A549 (cell line): Measurements from ENCODE around the gene ABCF3. TPM values are rescaled to one million over a fixed set of nuclear protein-coding genes. Genes with fewer than 3 reads are reported as not detected.

Experiments used
- ATAC-seq, 2 experiments: fragments of 200-7000 bp in 1 of 2; fragments of >200 bp in 1 of 2; cut with Nextera tagmentation in 1 of 2; cut with Tn5 transposase in 1 of 2; 3 replicates each; pipeline versions ENCODE4 v1.8.0 to v1.9.1; 2018 to 2020; ENCODE audit warnings: mild to moderate bottlenecking in 1 of 2, moderate library complexity in 1 of 2
- CTCF ChIA-PET: fragments of 300-600 bp; sonication (Branson Sonifier 250); formaldehyde crosslinking; extraction: SDS; loops from one replicate; lab custom pipeline; 2021; ENCODE audit warnings: antibody characterized with exemption, inconsistent platforms; lab: Yijun Ruan, JAX
- POLR2A ChIA-PET: fragments of 350-600 bp; formaldehyde crosslinking; extraction: SDS; loops from one replicate; lab custom pipeline; 2021; ENCODE audit warnings: antibody characterized with exemption, inconsistent platforms; lab: Yijun Ruan, JAX
- DNase-seq, 2 experiments: peaks; one replicate each; pipeline versions ENCODE4 v3.0.0 to v3.0.0-alpha.2; 2011 to 2016; ENCODE audit warnings: low read depth in 1 of 2, low spot score in 1 of 2
- FAIRE-seq: peaks from 2 replicates; lab custom pipeline; 2011; peaks lifted over from hg19 to GRCh38; lab: Jason Lieb, UNC
- H3K27ac ChIP-seq, 2 experiments: fragments of >200 bp; sonication (Bioruptor Twin); formaldehyde crosslinking; 3 replicates each; pipeline ENCODE4 v1.5.1; 2016 to 2017
- H3K4me1 ChIP-seq: fragments of >200 bp; sonication (Bioruptor Twin); formaldehyde crosslinking; 3 replicates; pipeline ENCODE4 v1.6.1; 2016
- H3K4me2 ChIP-seq: fragments of >200 bp; sonication (Bioruptor Twin); formaldehyde crosslinking; 3 replicates; pipeline ENCODE4 v1.6.1; 2016
- H3K4me3 ChIP-seq: fragments of >200 bp; sonication (Bioruptor Twin); formaldehyde crosslinking; 3 replicates; pipeline ENCODE4 v1.5.1; 2016
- H3K9me3 ChIP-seq: fragments of >200 bp; sonication (Bioruptor Twin); formaldehyde crosslinking; 3 replicates; pipeline ENCODE4 v1.6.1; 2016
- BHLHE40 ChIP-seq: IDR thresholded peaks from 2 replicates; pipeline ENCODE4 v1.6.1; 2012; ENCODE audit warnings: low read depth, low read length, inconsistent platforms
- CBX8 ChIP-seq: fragments of 200-600 bp; sonication (generic); IDR thresholded peaks from 2 replicates; pipeline ENCODE4 v1.6.1; 2016
- EHF ChIP-seq: fragments of 250-450 bp; sonication (Bioruptor Pico); IDR thresholded peaks from 2 replicates; pipeline ENCODE4 v1.5.0; 2020; ENCODE audit warnings: mild to moderate bottlenecking
- EP300 ChIP-seq, 2 experiments: fragments of >200 bp; sonication (Bioruptor Twin); formaldehyde crosslinking; IDR thresholded peaks; 2 replicates in 1 of 2; 3 replicates in 1 of 2; pipeline ENCODE4 v1.6.1; 2016 to 2017
- FOSB ChIP-seq: fragments of 250-450 bp; sonication (Bioruptor Pico); IDR thresholded peaks from 2 replicates; pipeline ENCODE4 v1.5.0; 2020; ENCODE audit warnings: mild to moderate bottlenecking, moderate library complexity
- FOSL2 ChIP-seq, 2 experiments: fragments of 450-650 bp in 1 of 2; fragments of >200 bp in 1 of 2; sonication (Bioruptor Twin) in 1 of 2; formaldehyde crosslinking; IDR thresholded peaks; 2 replicates each; pipeline versions ENCODE4 v1.5.0 to v1.6.1; 2016 to 2020; ENCODE audit warnings: mild to moderate bottlenecking in 1 of 2, moderate library complexity in 1 of 2
- FOXS1 ChIP-seq: fragments of 250-450 bp; sonication (Bioruptor Pico); IDR thresholded peaks from 2 replicates; pipeline ENCODE4 v1.5.0; 2020; ENCODE audit warnings: mild to moderate bottlenecking, moderate library complexity
- GATA3 ChIP-seq: IDR thresholded peaks from 2 replicates; pipeline ENCODE4 v1.6.1; 2012; ENCODE audit warnings: borderline replicate concordance
- HDAC2 ChIP-seq: fragments of 200-600 bp; sonication (generic); IDR thresholded peaks from 2 replicates; pipeline ENCODE4 v1.6.1; 2016
- HEYL ChIP-seq: fragments of 250-450 bp; sonication (Bioruptor Pico); IDR thresholded peaks from 2 replicates; pipeline ENCODE4 v1.8.0; 2021; ENCODE audit warnings: mild to moderate bottlenecking, moderate library complexity
- HMGXB4 ChIP-seq: fragments of 250-450 bp; sonication (Bioruptor Pico); IDR thresholded peaks from 2 replicates; pipeline ENCODE4 v1.5.0; 2021; ENCODE audit warnings: mild to moderate bottlenecking, moderate library complexity, borderline replicate concordance
- HOXA7 ChIP-seq: fragments of 250-450 bp; sonication (Bioruptor Pico); IDR thresholded peaks from 2 replicates; pipeline ENCODE4 v1.5.0; 2020; ENCODE audit warnings: mild to moderate bottlenecking, moderate library complexity
- JUNB ChIP-seq: fragments of >200 bp; sonication (Bioruptor Twin); formaldehyde crosslinking; IDR thresholded peaks from 2 replicates; pipeline ENCODE4 v1.6.1; 2016
- KDM5A ChIP-seq: fragments of 200-600 bp; sonication (generic); IDR thresholded peaks from 2 replicates; pipeline ENCODE4 v1.6.1; 2016; ENCODE audit warnings: antibody characterized with exemption, mild to moderate bottlenecking
- MAX ChIP-seq: IDR thresholded peaks from 2 replicates; pipeline ENCODE4 v1.6.1; 2012
- NFE2L2 ChIP-seq: fragments of 150-350 bp; conservative IDR thresholded peaks from 2 replicates; pipeline ENCODE4 v1.6.1; 2014; ENCODE audit warnings: low read length
- NPAS2 ChIP-seq: fragments of 250-450 bp; sonication (Bioruptor Pico); IDR thresholded peaks from 2 replicates; pipeline ENCODE4 v1.8.0; 2022; ENCODE audit warnings: mild to moderate bottlenecking, moderate library complexity, borderline replicate concordance
- POLR2AphosphoS2 ChIP-seq: conservative IDR thresholded peaks from 2 replicates; pipeline ENCODE4 v1.6.1; 2012; ENCODE audit warnings: low read length, improper control_type of control experiment, inconsistent platforms
- RARB ChIP-seq: fragments of 250-450 bp; sonication (Bioruptor Pico); IDR thresholded peaks from 2 replicates; pipeline ENCODE4 v1.8.0; 2021; ENCODE audit warnings: mild to moderate bottlenecking, moderate library complexity
- RFX5 ChIP-seq: fragments of 450-650 bp; IDR thresholded peaks from 2 replicates; pipeline ENCODE4 v1.7.1; 2014; ENCODE audit warnings: antibody characterized with exemption, mild to moderate bottlenecking, moderate library complexity
- USF2 ChIP-seq: fragments of 450-650 bp; IDR thresholded peaks from 2 replicates; pipeline ENCODE4 v1.6.1; 2014; ENCODE audit warnings: antibody characterized with exemption
- ZFP36 ChIP-seq: fragments of 450-650 bp; IDR thresholded peaks from 2 replicates; pipeline ENCODE4 v1.6.1; 2014; ENCODE audit warnings: borderline replicate concordance; ENCODE audit not compliant: partially characterized antibody
- ZNF302 ChIP-seq: fragments of 250-450 bp; sonication (Bioruptor Pico); IDR thresholded peaks from 2 replicates; pipeline ENCODE4 v1.9.0; 2021; ENCODE audit warnings: inconsistent platforms, mild to moderate bottlenecking, moderate library complexity
- ZSCAN20 ChIP-seq: fragments of 250-450 bp; sonication (Bioruptor Pico); IDR thresholded peaks from 2 replicates; pipeline ENCODE4 v1.8.0; 2022; ENCODE audit warnings: mild to moderate bottlenecking, moderate library complexity
- WGBS: methylation state at CpG from one replicate; pipeline ENCODE4 v1.1.6; 2017; ENCODE audit errors: missing lambda C conversion rate; 5-methylcytosine and 5-hydroxymethylcytosine counted together
- polyA plus RNA-seq, 4 experiments: library from polyadenylated mRNA; depleted of rRNA in 3 of 4; stranded (reverse); fragments of >200 nt; fragmentation: RNase III in 1 of 4; extraction: RNeasy Plus Mini Kit Qiagen cat#74134 plus additional on column Dnase treatment in 1 of 4; gene quantifications; 2 replicates in 3 of 4; 3 replicates in 1 of 4; pipeline ENCODE4 v1.2.3, GENCODE V29; 2011 to 2017
- TF ChIP-seq, protein P1 (sequence below): fragments of >200 bp; sonication (Bioruptor Twin); formaldehyde crosslinking; IDR thresholded peaks from 2 replicates; pipeline ENCODE4 v1.6.1; 2016
- TF ChIP-seq, protein P2 (sequence below): IDR thresholded peaks from 2 replicates; pipeline ENCODE4 v1.6.1; 2012
- TF ChIP-seq, protein P3 (sequence below): fragments of 150-350 bp; IDR thresholded peaks from 2 replicates; pipeline ENCODE4 v1.6.1; 2014; ENCODE audit warnings: low read depth, mild to moderate bottlenecking, low read length

ABCF3 gene
- polyA plus RNA-seq, 2 of the 4 experiments (the other 2 are of a cell fraction) = 35.3 to 46.6 TPM

GRCh38 chr3:184200825-184201224 lies 14.8 kb downstream of the ABCF3 start:
- Histone ChIP-seq H3K27ac (no peak overlapping the region), H3K4me1 (no peaks in the 10 kb centered on the region), H3K9me3 (no peaks in the 10 kb centered on the region)
- TF ChIP-seq RFX5 = no peak
- TF ChIP-seq ZFP36 = no peak
- no peak for TF ChIP-seq FOSB (CRISPR knock-in tag)
- no peak for TF ChIP-seq USF2
- no peak for TF ChIP-seq FOSL2 (IDR thresholded peaks at IDR 0.05)
- no peak for TF ChIP-seq FOSL2 (CRISPR knock-in tag; IDR thresholded peaks at IDR 0.05)
- TF ChIP-seq NPAS2 (CRISPR knock-in tag) = no peak
- TF ChIP-seq HEYL (CRISPR knock-in tag) = no peak
- no peak for TF ChIP-seq KDM5A
- TF ChIP-seq EP300 (IDR thresholded peaks at IDR 0.05) = no peak
- TF ChIP-seq, protein P1, sequence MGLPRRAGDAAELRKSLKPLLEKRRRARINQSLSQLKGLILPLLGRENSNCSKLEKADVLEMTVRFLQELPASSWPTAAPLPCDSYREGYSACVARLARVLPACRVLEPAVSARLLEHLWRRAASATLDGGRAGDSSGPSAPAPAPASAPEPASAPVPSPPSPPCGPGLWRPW = no peak
- no peak for TF ChIP-seq EHF (CRISPR knock-in tag)
- TF ChIP-seq HDAC2 = no peak
- TF ChIP-seq ZSCAN20 (CRISPR knock-in tag) = no peak
- no peak for TF ChIP-seq HOXA7 (CRISPR knock-in tag)
- TF ChIP-seq, all 56 proteins: peak for 0
- no peak overlapping the region for H3K4me3 ChIP-seq
- no peak for ATAC-seq
- no peak for FAIRE-seq
- no peak overlapping the region for H3K4me2 ChIP-seq
- no peak for DNase-seq
- ChIA-PET CTCF (interaction anchor here (2.1 kb wide), 1 partner anchor 27 kb away, joined by 4 read pairs; no protein-coding TSS in a partner anchor), POLR2A (no interaction called here)

GRCh38 chr3:184203526-184203925 lies 17.5 kb downstream of the ABCF3 start:
- H3K27ac ChIP-seq = no peak overlapping the region
- H3K4me2 ChIP-seq = no peak overlapping the region
- FAIRE-seq = no peak
- H3K4me3 ChIP-seq = no peak overlapping the region
- ATAC-seq = no peak
- TF ChIP-seq RARB = no peak
- TF ChIP-seq EHF (CRISPR knock-in tag) = no peak
- TF ChIP-seq EP300 (IDR thresholded peaks at IDR 0.05) = no peak
- TF ChIP-seq NFE2L2 = no peak
- TF ChIP-seq KDM5A = no peak
- TF ChIP-seq HMGXB4 (CRISPR knock-in tag) = no peak
- TF ChIP-seq, protein P2, sequence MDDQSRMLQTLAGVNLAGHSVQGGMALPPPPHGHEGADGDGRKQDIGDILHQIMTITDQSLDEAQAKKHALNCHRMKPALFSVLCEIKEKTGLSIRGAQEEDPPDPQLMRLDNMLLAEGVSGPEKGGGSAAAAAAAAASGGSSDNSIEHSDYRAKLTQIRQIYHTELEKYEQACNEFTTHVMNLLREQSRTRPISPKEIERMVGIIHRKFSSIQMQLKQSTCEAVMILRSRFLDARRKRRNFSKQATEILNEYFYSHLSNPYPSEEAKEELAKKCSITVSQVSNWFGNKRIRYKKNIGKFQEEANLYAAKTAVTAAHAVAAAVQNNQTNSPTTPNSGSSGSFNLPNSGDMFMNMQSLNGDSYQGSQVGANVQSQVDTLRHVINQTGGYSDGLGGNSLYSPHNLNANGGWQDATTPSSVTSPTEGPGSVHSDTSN = no peak
- no peak for TF ChIP-seq HEYL (CRISPR knock-in tag)
- TF ChIP-seq MAX = no peak
- no peak for TF ChIP-seq FOXS1
- TF ChIP-seq JUNB = no peak
- TF ChIP-seq ZFP36 = no peak
- TF ChIP-seq BHLHE40 = no peak
- TF ChIP-seq, protein P3, sequence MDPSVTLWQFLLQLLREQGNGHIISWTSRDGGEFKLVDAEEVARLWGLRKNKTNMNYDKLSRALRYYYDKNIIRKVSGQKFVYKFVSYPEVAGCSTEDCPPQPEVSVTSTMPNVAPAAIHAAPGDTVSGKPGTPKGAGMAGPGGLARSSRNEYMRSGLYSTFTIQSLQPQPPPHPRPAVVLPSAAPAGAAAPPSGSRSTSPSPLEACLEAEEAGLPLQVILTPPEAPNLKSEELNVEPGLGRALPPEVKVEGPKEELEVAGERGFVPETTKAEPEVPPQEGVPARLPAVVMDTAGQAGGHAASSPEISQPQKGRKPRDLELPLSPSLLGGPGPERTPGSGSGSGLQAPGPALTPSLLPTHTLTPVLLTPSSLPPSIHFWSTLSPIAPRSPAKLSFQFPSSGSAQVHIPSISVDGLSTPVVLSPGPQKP = no peak
- TF ChIP-seq ZNF302 (CRISPR knock-in tag) = no peak
- TF ChIP-seq CBX8 = no peak
- TF ChIP-seq GATA3 = no peak
- no peak for TF ChIP-seq POLR2AphosphoS2
- no peaks in the 10 kb centered on the region for H3K4me1 ChIP-seq
- POLR2A ChIA-PET = interaction anchor here (0.5 kb wide), 1 partner anchor 14 kb away, joined by 3 read pairs; no protein-coding TSS in a partner anchor
- no peaks in the 10 kb centered on the region for H3K9me3 ChIP-seq
- CTCF ChIA-PET = interaction anchor here (1.2 kb wide), 1 partner anchor 24 kb away, joined by 5 read pairs; no protein-coding TSS in a partner anchor
- 49% methylated on average over 8 of the region's 8 CpGs for WGBS
- no peak for DNase-seq
